Caco-2 (cell line): Measurements from ENCODE around the gene DHCR24. TPM values are rescaled to one million over a fixed set of nuclear protein-coding genes. Genes with fewer than 3 reads are reported as not detected.

Experiments
- BruUV-seq: library from RNA; stranded (reverse); fragments of 400-500 nt; replicated peaks from 2 replicates; lab custom pipeline; 2021; lab: Mats Ljungman, UMichigan
- CTCF ChIA-PET: fragments of 300-600 bp; sonication (Branson Sonifier 250); formaldehyde crosslinking; loops from one replicate; lab custom pipeline; 2022; ENCODE audit warnings: antibody characterized with exemption; lab: Charles Lee
- POLR2A ChIA-PET: fragments of 300-600 bp; sonication (Branson Sonifier 250); formaldehyde crosslinking; loops from one replicate; lab custom pipeline; 2022; ENCODE audit warnings: antibody characterized with exemption; lab: Charles Lee
- DNase-seq, 2 experiments: peaks; one replicate each; pipeline versions ENCODE4 v3.0.0 to v3.0.0-alpha.2; 2020 to 2022
- H3K27me3 ChIP-seq: replicated peaks from 2 replicates; pipeline ENCODE4 v1.6.0; 2011; ENCODE audit warnings: low read length; ENCODE audit not compliant: control insufficient read depth, insufficient read depth
- H3K36me3 ChIP-seq: 2 replicates; pipeline ENCODE4 v1.5.1; 2011; ENCODE audit warnings: low read length; ENCODE audit not compliant: control insufficient read depth, insufficient read depth
- H3K4me1 ChIP-seq: fragments of 250-450 bp; sonication (Bioruptor Pico); 2 replicates; pipeline ENCODE4 v1.5.1; 2020; ENCODE audit warnings: mild to moderate bottlenecking
- H3K4me3 ChIP-seq: 2 replicates; pipeline ENCODE4 v1.5.1; 2011; ENCODE audit warnings: low read depth, mild to moderate bottlenecking, control low read depth, low read length
- H3K9me3 ChIP-seq: fragments of 250-450 bp; sonication (Bioruptor Pico); 2 replicates; pipeline ENCODE4 v1.5.1; 2020; ENCODE audit warnings: mild to moderate bottlenecking, moderate library complexity
- H3K27ac Mint-ChIP-seq: one replicate; pipeline ENCODE4 v1.8.0; 2022; ENCODE audit warnings: mixed read lengths; ENCODE audit not compliant: unreplicated experiment
- H3K27me3 Mint-ChIP-seq: one replicate; pipeline ENCODE4 v1.8.0; 2022; ENCODE audit warnings: mixed read lengths; ENCODE audit not compliant: insufficient read depth, unreplicated experiment
- H3K36me3 Mint-ChIP-seq: one replicate; pipeline ENCODE4 v1.8.0; 2022; ENCODE audit warnings: mild to moderate bottlenecking, mixed read lengths; ENCODE audit not compliant: insufficient read depth, unreplicated experiment
- H3K4me1 Mint-ChIP-seq: one replicate; pipeline ENCODE4 v1.8.0; 2022; ENCODE audit warnings: low read depth, mixed read lengths; ENCODE audit not compliant: unreplicated experiment
- H3K4me3 Mint-ChIP-seq: one replicate; pipeline ENCODE4 v1.8.0; 2022; ENCODE audit warnings: mild to moderate bottlenecking, moderate library complexity, mixed read lengths; ENCODE audit not compliant: unreplicated experiment
- H3K9me3 Mint-ChIP-seq: one replicate; pipeline ENCODE4 v1.8.0; 2022; ENCODE audit warnings: mixed read lengths; ENCODE audit not compliant: unreplicated experiment
- CTCF ChIP-seq, 2 experiments: fragments of 200-600 bp in 1 of 2; IDR thresholded peaks; 1 replicate in 1 of 2; 2 replicates in 1 of 2; pipeline versions ENCODE4 v1.5.1 to v1.8.0; 2011 to 2022; ENCODE audit warnings: antibody characterized with exemption in 1 of 2, control low read depth in 1 of 2, inconsistent platforms in 1 of 2, low read depth in 1 of 2, low read length in 1 of 2, mild to moderate bottlenecking in 1 of 2, moderate library complexity in 1 of 2; ENCODE audit not compliant: insufficient read depth in 1 of 2, severe bottlenecking in 1 of 2, unreplicated experiment in 1 of 2
- intact Hi-C: fragments of 100-400 bp; cut with micrococcal nuclease; formaldehyde crosslinking; loops from one replicate; pipeline ENCODE4 v1.10.0; 2022; ENCODE audit not compliant: unreplicated experiment
- total RNA-seq: library from RNA; stranded (reverse); gene quantifications from 2 replicates; pipeline ENCODE4 v1.2.3, GENCODE V29; 2022

The DHCR24 gene
- total RNA-seq, 1 experiment from 2014 or later: 522 TPM

DNA sequence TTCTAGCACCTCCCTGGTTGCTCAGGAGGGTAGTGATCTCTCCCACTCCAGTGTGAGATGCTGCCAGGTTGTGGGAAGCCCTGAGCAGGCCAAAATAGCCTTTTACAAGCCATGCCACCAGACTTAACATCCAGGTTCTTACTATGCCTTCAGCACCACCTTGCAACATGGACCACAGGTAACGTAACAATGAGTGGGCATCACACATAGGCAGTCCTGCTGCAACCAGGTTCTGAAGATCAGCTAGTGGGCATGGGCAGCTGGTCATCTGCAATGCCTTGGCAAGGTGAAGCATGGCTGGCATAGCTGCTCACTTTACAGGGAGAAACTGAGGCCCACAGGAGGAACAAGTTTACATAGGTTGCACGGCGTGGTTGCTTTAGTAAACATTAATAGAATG, 40.7 kb downstream of the DHCR24 start:
- POLR2A ChIA-PET: interaction anchor here (0.7 kb wide), 1 partner anchor 12 kb away, joined by 3 read pairs; no protein-coding TSS in a partner anchor
- intact Hi-C loops: no loop called here
- Histone ChIP-seq H3K4me1 (no peaks in the 10 kb centered on the region), H3K4me3 (no peak overlapping the region), H3K27me3 (no peaks in the 10 kb centered on the region), H3K36me3 (no peaks in the 10 kb centered on the region; the same call in none of the 2 replicates), H3K9me3 (no peaks in the 10 kb centered on the region)
- CTCF ChIA-PET: no interaction called here
- BruUV-seq: no TSS peak
- no peak for TF ChIP-seq CTCF (IDR thresholded peaks at IDR 0.05; ENCODE audit: insufficient read depth in 1 of 2, low read depth in 1 of 2, low read length in 1 of 2, severe bottlenecking in 1 of 2, unreplicated experiment in 1 of 2)
- DNase-seq: no peak
- no peaks in the 10 kb centered on the region for H3K9me3 Mint-ChIP-seq
- no peak overlapping the region for H3K4me3 Mint-ChIP-seq
- H3K36me3 Mint-ChIP-seq: peaks cover 48% of the 10 kb centered on the region
- no peak overlapping the region for H3K27ac Mint-ChIP-seq
- H3K4me1 Mint-ChIP-seq: no peaks in the 10 kb centered on the region
- no peaks in the 10 kb centered on the region for H3K27me3 Mint-ChIP-seq

GRCh38 chr1:54845772-54846171, 41.2 kb downstream of the DHCR24 start:
- no peaks in the 10 kb centered on the region; the same call in none of the 2 replicates for H3K36me3 ChIP-seq
- Mint-ChIP-seq H3K4me3 (no peak overlapping the region), H3K36me3 (peaks cover 48% of the 10 kb centered on the region), H3K4me1 (no peaks in the 10 kb centered on the region), H3K27ac (no peak overlapping the region), H3K9me3 (no peaks in the 10 kb centered on the region), H3K27me3 (no peaks in the 10 kb centered on the region)
- H3K27me3 ChIP-seq: no peaks in the 10 kb centered on the region
- H3K4me1 ChIP-seq: no peaks in the 10 kb centered on the region
- no peak for DNase-seq
- H3K4me3 ChIP-seq: no peak overlapping the region
- intact Hi-C loops: no loop called here
- BruUV-seq: no TSS peak
- no peaks in the 10 kb centered on the region for H3K9me3 ChIP-seq
- no peak for TF ChIP-seq CTCF (IDR thresholded peaks at IDR 0.05; ENCODE audit: insufficient read depth in 1 of 2, low read depth in 1 of 2, low read length in 1 of 2, severe bottlenecking in 1 of 2, unreplicated experiment in 1 of 2)
- POLR2A ChIA-PET: interaction anchor here (0.7 kb wide), 1 partner anchor 12 kb away, joined by 3 read pairs; no protein-coding TSS in a partner anchor
- CTCF ChIA-PET: no interaction called here

- Mint-ChIP-seq H3K9me3 (no peaks in the 10 kb centered on the region), H3K4me3 (no peak overlapping the region), H3K4me1 (no peaks in the 10 kb centered on the region), H3K36me3 (peaks cover 42% of the 10 kb centered on the region), H3K27ac (no peak overlapping the region), H3K27me3 (no peaks in the 10 kb centered on the region)
- intact Hi-C loops: no loop called here
- Histone ChIP-seq H3K27me3 (no peaks in the 10 kb centered on the region), H3K4me3 (no peak overlapping the region), H3K4me1 (no peaks in the 10 kb centered on the region), H3K36me3 (no peaks in the 10 kb centered on the region; the same call in 1 of the 2 replicates), H3K9me3 (no peaks in the 10 kb centered on the region)
- TF ChIP-seq CTCF (IDR thresholded peaks at IDR 0.05; ENCODE audit: insufficient read depth in 1 of 2, low read depth in 1 of 2, low read length in 1 of 2, severe bottlenecking in 1 of 2, unreplicated experiment in 1 of 2): no peak
- ChIA-PET POLR2A (no interaction called here), CTCF (interaction anchor here (0.7 kb wide), 1 partner anchor 822 kb away, joined by 14 read pairs; no protein-coding TSS in a partner anchor)
- no TSS peak for BruUV-seq
- DNase-seq: no peak
Observed at GRCh38 chr1:54844564-54844963, 42.4 kb downstream of the DHCR24 start.
